ENCODE results near the gene NPAS3. TPM values are rescaled to one million over a fixed set of nuclear protein-coding genes. Genes with fewer than 3 reads are reported as not detected.

Gene NPAS3
- total RNA-seq, 1 experiment from 2014 or later = not detected

GRCh38 chr14:33114331-33114730 lies 175.7 kb downstream of the NPAS3 start:
- TF ChIP-seq EZH2 (IDR thresholded peaks at IDR 0.05) (no peak), CEBPB (IDR thresholded peaks at IDR 0.05; ENCODE audit: low read depth) (no peak), EZH2phosphoT487 (IDR thresholded peaks at IDR 0.05; ENCODE audit: borderline replicate concordance) (no peak), SRF (IDR thresholded peaks at IDR 0.05; ENCODE audit: low read depth) (no peak), POLR2AphosphoS5 (IDR thresholded peaks at IDR 0.05; ENCODE audit: low read depth, low read length) (no peak), RAD21 (IDR thresholded peaks at IDR 0.05; ENCODE audit: low read depth) (no peak), SIN3A (IDR thresholded peaks at IDR 0.05; ENCODE audit: low read depth) (no peak), FOSL1 (IDR thresholded peaks at IDR 0.05; ENCODE audit: low read depth) (no peak), ZBTB33 (IDR thresholded peaks at IDR 0.05; ENCODE audit: extremely low read depth, insufficient replicate concordance, low read length) (no peak), YY1 (IDR thresholded peaks at IDR 0.05; ENCODE audit: extremely low read depth, insufficient replicate concordance, low read depth, low read length) (no peak), ATF3 (IDR thresholded peaks at IDR 0.05) (no peak)
- TF ChIP-seq, protein P1, sequence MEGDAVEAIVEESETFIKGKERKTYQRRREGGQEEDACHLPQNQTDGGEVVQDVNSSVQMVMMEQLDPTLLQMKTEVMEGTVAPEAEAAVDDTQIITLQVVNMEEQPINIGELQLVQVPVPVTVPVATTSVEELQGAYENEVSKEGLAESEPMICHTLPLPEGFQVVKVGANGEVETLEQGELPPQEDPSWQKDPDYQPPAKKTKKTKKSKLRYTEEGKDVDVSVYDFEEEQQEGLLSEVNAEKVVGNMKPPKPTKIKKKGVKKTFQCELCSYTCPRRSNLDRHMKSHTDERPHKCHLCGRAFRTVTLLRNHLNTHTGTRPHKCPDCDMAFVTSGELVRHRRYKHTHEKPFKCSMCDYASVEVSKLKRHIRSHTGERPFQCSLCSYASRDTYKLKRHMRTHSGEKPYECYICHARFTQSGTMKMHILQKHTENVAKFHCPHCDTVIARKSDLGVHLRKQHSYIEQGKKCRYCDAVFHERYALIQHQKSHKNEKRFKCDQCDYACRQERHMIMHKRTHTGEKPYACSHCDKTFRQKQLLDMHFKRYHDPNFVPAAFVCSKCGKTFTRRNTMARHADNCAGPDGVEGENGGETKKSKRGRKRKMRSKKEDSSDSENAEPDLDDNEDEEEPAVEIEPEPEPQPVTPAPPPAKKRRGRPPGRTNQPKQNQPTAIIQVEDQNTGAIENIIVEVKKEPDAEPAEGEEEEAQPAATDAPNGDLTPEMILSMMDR (IDR thresholded peaks at IDR 0.05 in 2 of 3, conservative IDR thresholded peaks at IDR 0.05 in 1 of 3; ENCODE audit: borderline replicate concordance in 1 of 3, insufficient read depth in 1 of 3, low read depth in 2 of 3, low read length in 2 of 3) = no peak
- TF ChIP-seq, protein P2, sequence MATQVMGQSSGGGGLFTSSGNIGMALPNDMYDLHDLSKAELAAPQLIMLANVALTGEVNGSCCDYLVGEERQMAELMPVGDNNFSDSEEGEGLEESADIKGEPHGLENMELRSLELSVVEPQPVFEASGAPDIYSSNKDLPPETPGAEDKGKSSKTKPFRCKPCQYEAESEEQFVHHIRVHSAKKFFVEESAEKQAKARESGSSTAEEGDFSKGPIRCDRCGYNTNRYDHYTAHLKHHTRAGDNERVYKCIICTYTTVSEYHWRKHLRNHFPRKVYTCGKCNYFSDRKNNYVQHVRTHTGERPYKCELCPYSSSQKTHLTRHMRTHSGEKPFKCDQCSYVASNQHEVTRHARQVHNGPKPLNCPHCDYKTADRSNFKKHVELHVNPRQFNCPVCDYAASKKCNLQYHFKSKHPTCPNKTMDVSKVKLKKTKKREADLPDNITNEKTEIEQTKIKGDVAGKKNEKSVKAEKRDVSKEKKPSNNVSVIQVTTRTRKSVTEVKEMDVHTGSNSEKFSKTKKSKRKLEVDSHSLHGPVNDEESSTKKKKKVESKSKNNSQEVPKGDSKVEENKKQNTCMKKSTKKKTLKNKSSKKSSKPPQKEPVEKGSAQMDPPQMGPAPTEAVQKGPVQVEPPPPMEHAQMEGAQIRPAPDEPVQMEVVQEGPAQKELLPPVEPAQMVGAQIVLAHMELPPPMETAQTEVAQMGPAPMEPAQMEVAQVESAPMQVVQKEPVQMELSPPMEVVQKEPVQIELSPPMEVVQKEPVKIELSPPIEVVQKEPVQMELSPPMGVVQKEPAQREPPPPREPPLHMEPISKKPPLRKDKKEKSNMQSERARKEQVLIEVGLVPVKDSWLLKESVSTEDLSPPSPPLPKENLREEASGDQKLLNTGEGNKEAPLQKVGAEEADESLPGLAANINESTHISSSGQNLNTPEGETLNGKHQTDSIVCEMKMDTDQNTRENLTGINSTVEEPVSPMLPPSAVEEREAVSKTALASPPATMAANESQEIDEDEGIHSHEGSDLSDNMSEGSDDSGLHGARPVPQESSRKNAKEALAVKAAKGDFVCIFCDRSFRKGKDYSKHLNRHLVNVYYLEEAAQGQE (IDR thresholded peaks at IDR 0.05; ENCODE audit: low read depth) = no peak
- Histone ChIP-seq H4K20me1 (ENCODE audit: insufficient read depth) (no peaks in the 10 kb centered on the region), H3K9ac (ENCODE audit: low read length) (no peak overlapping the region), H3K4me1 (ENCODE audit: control insufficient read depth in 1 of 2, insufficient read depth in 2 of 2, low read length in 2 of 2) (no peaks in the 10 kb centered on the region), H3K9me3 (ENCODE audit: control insufficient read depth in 1 of 2, insufficient read depth in 1 of 2, low read depth in 1 of 2, low read length in 2 of 2) (no peaks in the 10 kb centered on the region), H3K36me3 (ENCODE audit: control insufficient read depth in 1 of 2, insufficient read depth in 2 of 2, low read length in 2 of 2) (no peaks in the 10 kb centered on the region), H3K27me3 (ENCODE audit: insufficient read depth, low read length) (no peaks in the 10 kb centered on the region), H2AFZ (ENCODE audit: low read depth, low read length, poor library complexity, severe bottlenecking) (no peak overlapping the region), H3K9me2 (ENCODE audit: insufficient read depth) (no peaks in the 10 kb centered on the region), H3K4me3 (replicated peaks in 1 of 2; ENCODE audit: low read depth in 1 of 2, low read length in 2 of 2) (no peak overlapping the region), H3K27ac (ENCODE audit: low read depth, low read length) (no peak overlapping the region), H3K79me2 (ENCODE audit: insufficient read depth, low read length) (no peaks in the 10 kb centered on the region), H3K4me2 (ENCODE audit: low read length) (no peak overlapping the region)
- no peak for DNase-seq (ENCODE audit: low read depth, low spot score)
- CTCF ChIA-PET = no interaction called here
- intact Hi-C loops (cut with micrococcal nuclease) = no loop called here
- POLR2A ChIA-PET = no interaction called here
- RAD21 ChIA-PET (ENCODE audit: low non-redundant PET in 1 of 2, low total read pairs in 2 of 2, uncharacterized antibody in 2 of 2, unreplicated experiment in 2 of 2) = no interaction called here
- no TSS peak for BruUV-seq (replicated peaks)
- ATAC-seq = no peak
